Epithelial cell of prostate (primary cell): ENCODE measurements around the gene CDKAL1.
"Not testable (repeated sequence)": the region's sequence is repeated elsewhere in the genome, so short reads cannot be mapped to it uniquely, and the experiment has no call there.

Experiments
- DNase-seq: peaks from one replicate; pipeline ENCODE4 v3.0.0-alpha.2; 2011; ENCODE audit warnings: low read depth, low spot score
- H3K27ac ChIP-seq: fragments of 450-650 bp; 2 replicates; pipeline ENCODE4 v1.5.1; 2017; ENCODE audit warnings: mild to moderate bottlenecking

The CDKAL1 gene

DNA sequence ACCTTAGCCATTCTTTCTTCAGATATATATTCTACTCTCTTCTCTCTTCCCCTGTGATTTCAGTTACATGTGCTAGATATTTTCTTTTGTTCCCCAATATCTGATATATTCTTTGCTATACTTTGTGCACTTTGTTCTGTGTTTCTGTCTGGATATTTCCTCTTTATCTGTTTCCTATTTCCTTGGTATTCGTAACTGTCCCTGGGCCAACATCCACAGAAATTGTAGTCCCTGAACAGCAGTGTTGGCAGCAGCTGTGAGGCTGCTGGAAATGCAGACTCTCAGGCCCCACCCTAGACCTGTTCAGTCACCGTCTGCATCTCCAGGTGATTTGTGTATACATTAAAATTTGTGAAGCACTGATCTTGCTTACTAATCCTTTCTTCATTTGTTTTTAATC is 536.4 kb downstream of the CDKAL1 start:
- DNase-seq, result no peak
- H3K27ac ChIP-seq, result no peak overlapping the region

GRCh38 chr6:21071780-21072468 is 537.7 kb downstream of the CDKAL1 start:
- DNase-seq, result no peak
- no peak overlapping the region for H3K27ac ChIP-seq

DNA sequence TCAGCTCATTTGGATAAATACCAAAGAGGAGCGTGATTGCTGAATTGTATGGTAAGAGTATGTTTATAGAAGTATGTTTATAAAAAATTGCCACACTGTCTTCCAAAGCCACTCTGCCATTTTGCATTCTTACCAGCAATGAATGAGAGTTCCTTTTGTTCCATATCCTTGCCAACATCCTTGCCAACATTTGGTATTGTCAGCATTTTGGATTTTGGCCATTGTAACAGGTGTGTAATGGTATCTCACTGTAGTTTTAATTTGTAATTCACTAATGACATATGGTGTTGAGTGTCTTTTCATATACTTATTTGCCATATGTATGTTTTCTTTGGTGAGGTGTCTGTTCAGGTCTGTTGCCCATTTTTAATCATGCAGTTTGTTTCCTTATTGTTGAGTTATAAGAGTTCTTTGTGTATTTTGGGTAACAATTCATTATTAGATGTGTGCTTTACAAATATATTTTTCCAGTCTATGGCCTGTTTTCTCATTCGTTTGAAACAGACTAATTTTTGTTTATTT is 539.1 kb downstream of the CDKAL1 start:
- DNase-seq, result no peak
- H3K27ac ChIP-seq, result no peak overlapping the region

DNA sequence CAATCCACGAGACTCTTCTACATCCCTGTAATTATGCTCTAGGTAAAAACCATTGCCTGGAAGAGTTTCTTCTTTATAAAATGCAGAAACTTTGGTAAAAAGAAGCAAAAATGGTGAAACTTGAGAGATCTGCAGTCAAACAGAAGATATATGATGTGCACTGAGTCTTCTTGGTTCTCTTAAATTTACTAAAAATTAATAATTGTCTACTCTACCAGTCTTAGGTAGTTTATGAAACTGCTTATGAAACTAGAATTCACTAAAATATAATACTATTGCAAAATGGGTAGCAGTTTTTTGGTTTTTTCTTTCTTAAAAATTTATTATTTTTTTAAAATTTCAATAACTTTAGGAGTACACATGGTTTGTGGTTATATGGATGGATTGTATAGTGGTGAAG is 540.2 kb downstream of the CDKAL1 start:
- no peak for DNase-seq
- no peak overlapping the region for H3K27ac ChIP-seq

- DNase-seq, result no peak
- H3K27ac ChIP-seq, result no peak overlapping the region
These were observed 541.7 kb downstream of the CDKAL1 start for GRCh38 chr6:21075986-21076385.

DNA sequence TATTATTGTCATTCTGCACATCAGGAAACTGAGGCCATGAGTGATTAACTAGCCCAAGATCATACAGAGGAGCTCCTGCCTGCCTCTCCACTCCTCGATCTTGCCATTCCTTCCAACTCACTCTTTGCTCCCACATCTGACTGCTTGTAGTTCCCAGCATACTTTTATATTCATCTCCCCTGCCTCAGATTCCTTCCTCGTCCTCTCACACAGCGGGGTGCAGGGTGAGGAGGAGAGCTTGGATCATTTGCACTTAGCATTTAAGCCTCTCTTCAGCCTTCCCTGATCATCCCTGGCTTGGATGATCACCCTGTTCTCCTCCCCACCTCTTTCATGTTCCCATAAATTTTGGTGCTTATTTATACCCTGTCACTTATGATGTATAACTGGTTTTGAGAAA is 544.2 kb downstream of the CDKAL1 start:
- no peak for DNase-seq
- no peak overlapping the region for H3K27ac ChIP-seq

- no peak for DNase-seq
- no peak overlapping the region for H3K27ac ChIP-seq
These were observed 545.3 kb downstream of the CDKAL1 start for GRCh38 chr6:21079468-21080048.

DNA sequence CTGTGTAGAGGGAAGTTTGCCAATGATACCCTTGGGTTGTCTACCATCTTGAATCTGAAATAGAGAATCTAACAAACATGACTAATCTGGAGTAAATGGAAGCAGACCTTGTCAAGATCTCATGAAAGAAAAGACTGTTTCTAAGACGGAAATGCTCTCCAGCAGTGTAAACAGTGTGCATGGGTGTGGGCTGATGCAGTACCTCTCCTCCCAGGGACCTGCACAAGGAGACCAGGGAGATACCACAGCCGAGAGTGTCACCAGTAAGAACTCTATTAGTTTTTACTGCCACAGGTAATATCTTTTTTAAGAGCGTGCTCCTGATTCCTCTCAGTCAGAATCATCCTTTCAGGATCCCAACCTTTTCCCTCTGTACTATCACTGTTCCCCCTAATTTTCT is 546.0 kb downstream of the CDKAL1 start:
- no peak for DNase-seq
- no peak overlapping the region for H3K27ac ChIP-seq

DNA sequence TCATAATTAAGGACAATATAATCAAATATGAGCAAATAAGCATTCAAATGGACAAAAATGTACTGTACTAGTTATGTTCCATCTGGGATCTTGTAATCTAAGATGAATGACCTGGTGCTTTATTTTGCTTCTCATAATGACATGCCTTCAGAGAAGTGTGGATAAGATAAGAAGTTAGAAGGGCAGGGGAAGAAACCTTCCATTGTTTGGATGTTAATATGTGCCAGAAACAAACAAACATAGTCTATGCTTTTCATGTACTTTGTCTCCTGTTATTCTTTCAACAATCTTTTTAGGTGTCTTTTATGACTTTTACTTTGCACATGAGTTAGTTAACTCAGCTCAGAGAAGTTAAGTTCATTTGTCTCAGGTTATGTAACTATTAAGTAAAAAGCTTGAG is 547.8 kb downstream of the CDKAL1 start:
- no peak for DNase-seq
- H3K27ac ChIP-seq, result no peak overlapping the region

GRCh38 chr6:21083708-21084107 is 549.5 kb downstream of the CDKAL1 start:
- H3K27ac ChIP-seq, result no peak overlapping the region
- DNase-seq, result no peak

- H3K27ac ChIP-seq, result no peak overlapping the region
- no peak for DNase-seq
These were observed 550.4 kb downstream of the CDKAL1 start for GRCh38 chr6:21084656-21085055.

DNA sequence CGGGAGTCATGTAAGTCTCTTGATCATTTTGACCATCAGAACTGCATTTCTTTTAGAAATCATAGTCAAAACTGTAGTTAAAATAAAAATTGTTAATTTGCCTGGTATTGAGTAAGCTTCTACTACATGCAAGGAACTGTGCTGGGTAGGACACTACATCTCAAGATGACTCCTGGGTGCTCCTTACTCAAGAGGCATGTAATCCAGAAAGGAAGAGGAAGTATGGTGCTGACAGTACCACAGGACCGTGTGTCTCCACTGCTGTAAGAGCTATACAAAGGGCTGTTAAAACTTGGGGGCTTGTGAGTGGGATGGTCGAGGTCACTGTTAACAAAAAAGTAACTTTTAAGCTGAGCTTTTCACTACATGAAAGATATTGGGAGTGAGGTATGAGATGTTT is 551.0 kb downstream of the CDKAL1 start:
- no peak overlapping the region for H3K27ac ChIP-seq
- DNase-seq, result no peak

- no peak for DNase-seq
- H3K27ac ChIP-seq, result no peak overlapping the region
These were observed 551.4 kb downstream of the CDKAL1 start for GRCh38 chr6:21085643-21086042.

GRCh38 chr6:21087188-21087587 is 552.9 kb downstream of the CDKAL1 start:
- no peak overlapping the region for H3K27ac ChIP-seq
- no peak for DNase-seq

- no peak for DNase-seq
These were observed 557.2 kb downstream of the CDKAL1 start for GRCh38 chr6:21091411-21091810.

GRCh38 chr6:21092231-21092772 is 558.0 kb downstream of the CDKAL1 start:
- H3K27ac ChIP-seq, DNase-seq: not testable (repeated sequence)

More at GRCh38 chr6:21091411-21091810, 557.2 kb downstream of the CDKAL1 start:
- no peak overlapping the region for H3K27ac ChIP-seq

- no peak overlapping the region for H3K27ac ChIP-seq
- no peak for DNase-seq
These were observed 561.2 kb downstream of the CDKAL1 start for GRCh38 chr6:21095462-21095861.

DNA sequence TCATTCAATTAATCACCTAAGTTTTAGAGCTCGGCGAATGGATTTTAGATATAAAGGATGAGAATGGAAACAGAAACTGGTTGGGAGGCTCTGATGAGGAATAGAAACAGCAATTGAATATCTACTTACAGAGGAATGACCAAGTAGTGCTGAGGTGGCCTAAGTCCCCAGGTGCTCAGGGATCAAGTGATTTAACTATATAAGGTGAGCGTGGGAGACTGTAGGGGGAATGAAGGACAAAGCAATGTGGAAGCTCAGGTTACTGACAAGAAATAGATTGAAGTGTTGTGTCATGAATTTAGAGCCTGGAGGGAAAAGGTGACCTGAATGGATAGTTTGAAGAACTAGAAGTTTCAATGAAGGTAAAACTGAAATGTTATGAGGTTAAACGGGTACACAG is 563.9 kb downstream of the CDKAL1 start:
- DNase-seq, result no peak

DNA sequence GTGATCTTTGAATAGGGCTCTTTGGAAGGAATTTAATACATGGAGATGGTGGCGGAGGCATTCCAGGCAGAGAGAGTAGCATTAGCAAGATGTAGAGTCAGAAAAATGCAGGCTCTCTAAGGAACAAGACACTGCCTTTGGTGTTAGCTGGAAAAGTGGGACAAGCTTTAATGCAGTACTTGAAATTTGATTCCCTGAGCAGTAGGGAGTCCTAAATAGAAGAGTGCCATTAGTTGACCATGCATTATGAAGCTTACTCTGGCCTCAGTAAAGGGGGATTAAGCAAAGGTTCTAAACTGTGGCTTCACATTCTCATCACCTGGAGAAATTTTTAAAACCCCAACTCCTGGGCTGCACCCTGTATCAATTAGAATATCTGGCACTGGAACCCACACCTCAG is 564.5 kb downstream of the CDKAL1 start:
- no peak for DNase-seq
- H3K27ac ChIP-seq, result no peak overlapping the region

More for the DNA sequence above, 563.9 kb downstream of the CDKAL1 start:
- no peak overlapping the region for H3K27ac ChIP-seq

- H3K27ac ChIP-seq, result no peak overlapping the region
- no peak for DNase-seq
These were observed 565.4 kb downstream of the CDKAL1 start for GRCh38 chr6:21099338-21100314.

DNA sequence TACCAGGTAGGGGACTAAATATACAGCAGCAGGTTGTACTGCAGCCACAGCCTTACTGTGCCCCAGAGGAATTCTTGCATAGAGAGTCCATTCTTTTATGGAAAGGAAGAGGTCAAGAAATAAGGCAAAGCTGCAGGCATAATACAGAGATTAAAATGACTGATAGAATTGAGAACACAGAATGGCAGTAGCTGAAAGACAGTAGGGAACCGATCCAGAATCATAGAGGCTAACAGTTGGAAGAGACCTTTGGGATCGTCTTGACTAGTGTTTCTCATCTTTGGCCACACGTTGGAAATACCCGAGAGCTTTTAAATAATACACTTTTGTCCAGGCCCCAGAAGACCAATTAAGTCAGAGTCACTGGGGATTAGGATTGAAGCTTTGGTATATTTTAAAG is 566.7 kb downstream of the CDKAL1 start:
- H3K27ac ChIP-seq, result no peak overlapping the region
- no peak for DNase-seq
